A204.1 (cell line): ENCODE data around the gene GYS2.
"Not testable (repeated sequence)": the region's sequence is repeated elsewhere in the genome, so short reads cannot be mapped to it uniquely, and the experiment has no call there.

ENCODE experiments used
- FAIRE-seq: peaks from 2 replicates; lab custom pipeline; 2012; peaks lifted over from hg19 to GRCh38; lab: Jason Lieb, UNC

GYS2 gene

GRCh38 chr12:21600196-21600595 is 4.5 kb downstream of the GYS2 start:
- no peak for FAIRE-seq

GRCh38 chr12:21599143-21599999 is 5.3 kb downstream of the GYS2 start:
- FAIRE-seq: no peak

DNA sequence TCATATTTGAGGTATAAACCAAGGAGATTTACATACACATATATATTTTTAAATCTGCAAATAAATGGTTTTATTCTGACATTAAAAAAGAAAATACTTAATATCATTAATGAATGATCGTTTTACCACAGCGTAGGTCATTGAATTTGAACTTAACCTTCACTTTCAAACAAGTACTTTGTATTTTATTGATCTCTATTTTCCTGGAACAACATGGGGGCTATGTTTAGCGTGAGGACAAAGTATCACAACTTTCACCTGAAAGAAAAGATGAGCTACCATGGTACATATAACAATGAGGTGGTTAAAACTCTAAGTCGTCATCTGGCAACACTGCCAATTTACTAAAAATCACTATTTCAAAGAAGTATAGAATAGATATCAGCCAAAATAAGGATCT is 6.0 kb downstream of the GYS2 start:
- FAIRE-seq: no peak

- FAIRE-seq: not testable (repeated sequence)
These were observed 9.3 kb downstream of the GYS2 start for GRCh38 chr12:21595356-21595755.

GRCh38 chr12:21585485-21585884 is 19.2 kb downstream of the GYS2 start:
- no peak for FAIRE-seq

DNA sequence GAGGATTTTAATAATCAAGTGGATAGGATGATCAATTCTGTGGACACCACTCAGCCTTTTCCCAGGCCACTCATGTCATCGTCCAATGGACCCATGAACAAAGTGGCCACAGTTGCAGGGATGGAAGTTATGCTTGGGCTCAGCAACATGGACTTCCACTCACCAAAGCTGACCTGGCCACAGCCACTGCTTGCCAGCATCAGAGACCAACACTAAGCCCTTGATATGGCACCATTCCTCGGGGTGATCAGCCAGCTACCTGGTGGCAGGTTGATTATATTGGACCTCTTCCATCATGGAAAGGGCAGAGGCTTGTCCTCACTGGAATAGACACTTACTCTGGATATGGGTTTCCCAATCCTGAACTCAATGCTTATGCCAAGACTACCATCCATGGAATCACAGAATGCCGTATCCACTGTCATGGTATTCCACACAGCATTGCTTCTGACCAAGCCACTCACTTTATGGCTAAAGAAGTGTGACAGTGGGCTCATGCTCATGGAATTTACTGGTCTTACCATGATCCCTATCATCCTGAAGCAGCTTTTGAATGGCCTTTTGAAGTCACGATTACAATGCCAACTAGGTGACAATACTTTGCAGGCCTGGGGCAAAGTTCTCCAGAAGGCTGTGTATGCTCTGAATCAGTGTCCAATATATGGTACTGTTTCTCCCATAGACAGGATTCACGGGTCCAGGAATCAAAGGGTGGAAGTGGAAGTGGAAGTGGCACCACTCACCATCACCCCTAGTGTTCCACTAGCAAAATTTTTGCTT is 20.1 kb downstream of the GYS2 start:
- not testable (repeated sequence) for FAIRE-seq

DNA sequence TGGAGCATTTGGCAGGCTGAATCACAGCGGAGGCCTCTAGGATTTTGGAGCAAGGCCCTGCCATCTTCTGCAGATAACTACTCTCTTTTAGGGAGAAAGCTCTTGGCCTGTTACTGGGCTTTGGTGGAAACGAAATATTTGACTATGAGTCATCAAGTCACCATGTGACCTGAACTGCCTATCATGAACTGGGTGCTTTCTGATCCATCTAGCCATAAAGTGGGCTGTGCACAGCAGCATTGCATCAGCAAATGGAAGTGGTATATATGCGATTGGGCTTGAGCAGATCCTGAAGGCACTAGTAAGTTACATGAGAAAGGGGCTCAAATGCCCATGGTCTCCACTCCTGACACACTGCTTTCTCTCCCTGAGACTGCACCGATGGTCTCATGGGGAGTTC is 21.1 kb downstream of the GYS2 start:
- FAIRE-seq: no peak

- FAIRE-seq: no peak
These were observed 23.7 kb downstream of the GYS2 start for GRCh38 chr12:21580748-21581516.

GRCh38 chr12:21577516-21577915 is 27.1 kb downstream of the GYS2 start:
- FAIRE-seq: no peak

DNA sequence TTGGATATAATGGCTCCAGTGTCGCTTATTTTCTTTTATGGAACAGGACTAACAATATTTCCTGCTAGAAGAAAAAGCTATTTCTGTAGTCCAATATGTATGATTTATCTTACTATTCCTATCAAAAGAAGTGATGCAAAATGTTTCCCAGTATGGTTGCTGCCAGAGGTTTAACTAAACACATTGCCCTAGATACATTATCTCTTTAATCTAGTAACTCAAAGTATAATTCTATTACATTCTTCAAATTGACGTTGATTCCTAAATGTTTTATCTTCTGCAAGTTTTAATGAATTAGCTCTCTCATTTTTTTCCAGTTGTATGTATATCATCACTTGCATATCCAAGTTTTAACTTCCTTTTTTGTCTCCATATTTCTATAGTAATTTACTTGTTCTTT is 28.2 kb downstream of the GYS2 start:
- no peak for FAIRE-seq

DNA sequence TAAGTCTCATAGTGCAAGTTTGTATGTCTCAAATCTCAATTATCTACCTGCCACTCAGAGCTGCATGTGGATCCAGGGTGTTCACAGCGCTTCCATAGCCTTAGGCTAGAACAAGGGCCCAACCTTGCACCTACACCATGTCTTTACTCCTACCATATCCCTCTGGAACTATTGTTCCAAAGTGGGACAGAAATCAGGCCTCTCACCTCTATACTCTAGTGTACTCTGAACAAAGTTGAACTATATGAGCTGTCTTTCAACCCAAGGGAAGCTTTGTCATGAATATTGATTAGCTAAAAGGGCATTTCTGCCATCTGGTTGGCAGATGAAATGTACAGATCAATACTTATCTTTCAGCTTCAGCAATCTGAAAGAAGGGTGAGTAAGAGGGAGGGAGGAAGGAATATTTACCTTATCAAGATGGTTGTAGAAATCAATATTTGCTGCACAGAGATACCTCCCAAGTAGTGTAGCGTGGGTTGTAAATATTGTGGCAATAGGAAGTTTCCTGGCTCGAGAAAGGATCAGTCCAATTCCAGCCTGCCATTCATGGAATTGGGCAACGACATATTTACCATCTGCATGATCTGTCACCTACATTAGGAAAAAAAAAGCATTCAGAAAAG is 30.8 kb downstream of the GYS2 start:
- FAIRE-seq: no peak

DNA sequence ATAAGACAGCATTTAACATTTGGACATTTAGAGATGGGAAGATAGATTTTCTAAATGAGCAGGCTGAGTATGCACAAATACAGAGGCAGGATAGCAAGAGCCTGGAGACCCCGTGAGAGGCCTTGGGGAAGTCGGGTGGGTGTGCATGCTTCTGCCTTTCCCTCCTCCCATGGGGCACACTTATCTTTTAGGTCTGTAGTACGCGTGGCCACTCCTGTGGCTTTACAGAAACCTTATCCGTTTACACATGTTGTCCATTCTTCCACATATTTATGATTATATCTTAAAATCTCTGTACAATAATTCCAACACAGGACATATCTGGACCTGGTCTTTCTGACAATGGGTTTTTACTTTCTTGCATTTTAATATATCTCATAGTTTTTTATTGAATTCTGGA is 33.6 kb downstream of the GYS2 start:
- no peak for FAIRE-seq

- no peak for FAIRE-seq
These were observed 36.5 kb downstream of the GYS2 start for GRCh38 chr12:21568115-21568514.

GRCh38 chr12:21566907-21567394 is 37.7 kb downstream of the GYS2 start:
- no peak for FAIRE-seq

GRCh38 chr12:21566223-21566906 is 38.3 kb downstream of the GYS2 start:
- no peak for FAIRE-seq

GRCh38 chr12:21562859-21563258 is 41.8 kb downstream of the GYS2 start:
- FAIRE-seq: no peak

- FAIRE-seq: no peak
These were observed 43.5 kb downstream of the GYS2 start for GRCh38 chr12:21561158-21561557.

DNA sequence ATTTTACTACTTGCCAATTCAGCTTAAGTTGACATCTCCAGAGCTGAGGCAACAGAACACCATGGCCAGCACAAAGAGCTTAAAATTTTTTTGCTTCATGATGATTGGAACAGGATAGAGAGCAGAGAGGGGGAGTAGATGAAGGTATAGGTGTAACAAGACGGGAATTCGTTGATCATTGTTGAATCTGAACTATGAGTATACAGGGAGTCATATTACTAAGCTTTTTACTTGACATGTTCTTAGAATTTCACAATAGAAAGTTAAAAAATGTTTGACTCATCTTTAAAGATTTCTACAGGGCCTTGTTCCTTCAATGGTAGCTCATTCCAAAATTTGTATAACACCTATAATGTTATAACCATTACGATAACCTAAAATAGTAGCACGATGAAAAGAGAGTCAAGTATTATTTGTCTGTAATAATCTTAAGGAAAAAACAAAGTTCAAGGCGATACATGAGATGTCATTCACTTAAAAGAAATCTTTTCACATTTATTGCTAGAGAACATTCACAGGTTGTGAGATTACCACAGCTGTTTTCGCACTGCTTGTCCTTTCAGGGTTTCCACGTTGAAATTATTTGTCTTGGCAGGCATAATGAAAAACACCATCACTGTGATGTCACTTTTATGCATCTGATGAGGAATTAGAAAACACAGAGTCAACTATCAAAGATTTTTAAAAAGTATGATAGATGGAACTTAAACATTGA is 44.6 kb downstream of the GYS2 start:
- FAIRE-seq: no peak

DNA sequence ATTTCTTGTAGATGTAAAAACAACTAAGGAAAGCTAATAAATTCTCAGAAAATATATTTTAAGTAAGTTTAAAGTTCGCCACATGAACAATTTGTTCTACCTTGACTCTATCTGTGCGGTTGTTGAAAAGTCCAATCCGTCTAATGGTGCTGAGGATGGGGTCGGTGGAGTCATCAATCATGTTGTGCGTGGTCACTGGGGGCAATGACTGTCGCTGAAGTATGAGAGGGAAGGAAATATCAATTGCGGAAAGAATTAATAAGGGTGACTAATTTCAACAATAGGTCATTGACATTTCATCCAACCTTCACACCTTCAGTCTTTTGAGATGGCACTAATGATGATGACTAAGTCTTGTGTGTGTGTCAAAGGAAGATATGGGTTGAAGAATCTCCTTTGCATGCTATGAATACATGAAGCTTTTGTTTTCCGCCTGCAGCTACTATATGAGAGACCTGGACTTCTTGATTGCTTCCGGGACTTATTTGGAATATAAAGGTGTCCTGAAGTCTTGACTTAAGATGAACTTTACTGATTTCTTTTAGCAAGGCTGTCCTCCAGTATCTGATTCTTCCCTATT is 46.5 kb downstream of the GYS2 start:
- no peak for FAIRE-seq

- no peak for FAIRE-seq
These were observed 51.3 kb downstream of the GYS2 start for GRCh38 chr12:21553329-21553675.
